ENCODE measurements around the gene FABP7.
A peak's percentile ranks its signal among the peaks of the same experiment; 100 is the strongest.

Gene FABP7

DNA sequence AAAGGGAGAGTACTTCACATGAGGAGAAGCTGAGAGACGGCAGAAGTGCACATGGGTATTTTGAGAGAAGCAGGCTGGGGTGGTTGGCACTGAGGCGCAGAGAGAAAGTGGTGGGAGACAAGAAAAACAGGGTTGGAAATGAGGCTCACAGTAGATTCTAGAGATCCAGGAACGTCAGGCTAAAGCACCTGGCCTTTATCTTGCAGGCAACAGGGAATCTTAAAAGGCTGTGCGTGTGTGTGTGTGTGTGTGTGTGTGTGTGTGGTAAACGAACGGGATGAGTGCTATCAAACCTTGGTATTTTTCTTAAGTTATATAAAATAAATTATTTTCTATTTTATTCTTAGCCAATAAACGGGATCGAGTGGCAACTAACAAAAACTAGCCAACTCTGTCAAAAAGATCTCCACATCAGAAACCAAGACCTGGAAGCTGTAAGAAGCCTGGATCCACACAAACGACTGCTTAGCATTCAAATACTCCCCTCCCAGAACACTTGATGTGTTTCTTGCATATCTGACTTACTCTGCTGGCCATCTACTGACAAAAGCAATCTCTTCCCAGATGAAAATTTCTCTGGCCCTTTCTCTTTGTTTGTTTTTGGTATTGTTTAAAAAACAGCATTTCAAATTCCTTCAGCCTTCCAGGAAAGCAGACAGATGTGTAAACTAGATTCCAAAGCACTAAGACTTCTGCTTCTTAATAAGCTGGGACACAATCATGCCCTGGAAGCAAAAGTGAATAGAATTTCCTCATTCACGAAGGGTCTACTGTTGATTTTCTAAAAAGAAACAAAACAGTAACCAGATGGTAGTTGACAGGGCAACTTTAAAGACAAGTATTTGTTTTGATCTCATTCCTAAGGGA is 44.8 kb upstream of the FABP7 start:
- no peak for DNase-seq (ENCODE audit: low spot score)
- no peak overlapping the region for H3K27ac ChIP-seq (replicated peaks; ENCODE audit: low read length)

DNA sequence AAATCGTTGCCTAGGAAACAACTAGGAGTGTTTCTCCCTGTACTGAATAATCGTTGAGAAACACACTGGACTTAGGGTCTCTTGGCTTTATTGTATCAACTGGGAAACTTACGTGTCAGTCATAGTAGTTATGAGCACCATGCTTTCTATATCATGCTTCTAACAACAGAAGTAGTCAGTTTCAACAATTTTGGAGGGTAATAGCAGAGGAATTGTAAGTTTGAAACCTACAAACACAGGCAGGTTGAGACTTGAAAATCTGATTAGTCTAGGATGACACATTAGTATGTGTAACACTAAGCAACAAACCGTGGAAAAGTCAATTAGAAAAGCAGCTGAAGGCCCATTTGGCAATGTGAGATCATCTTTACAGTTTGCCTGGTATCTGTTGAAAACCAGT is 43.9 kb upstream of the FABP7 start:
- H4K8ac ChIP-seq (ENCODE audit: low read depth, low read length), result no peak overlapping the region

More for the DNA sequence above, 44.8 kb upstream of the FABP7 start:
- Histone ChIP-seq H3K14ac (ENCODE audit: low read length) (no peak overlapping the region), H3K4me1 (ENCODE audit: control insufficient read depth in 2 of 2, insufficient read depth in 1 of 2, low read depth in 1 of 2, low read length in 2 of 2) (peaks cover 5 to 8% of the 10 kb centered on the region in 2 donors), H4K8ac (ENCODE audit: low read depth, low read length) (no peak overlapping the region), H3K27me3 (ENCODE audit: control insufficient read depth in 3 of 3, insufficient read depth in 3 of 3, low read depth in 1 of 3, low read length in 3 of 3) (no peaks in the 10 kb centered on the region), H3K4ac (ENCODE audit: low read length) (no peak overlapping the region), H2AFZ (ENCODE audit: low read length) (peak overlapping the region; percentile 83), H2AK5ac (ENCODE audit: low read depth, low read length) (no peak overlapping the region), H3K18ac (ENCODE audit: low read length) (no peak overlapping the region), H3K23ac (ENCODE audit: low read depth, low read length, poor library complexity) (no peak overlapping the region), H2BK15ac (ENCODE audit: low read length) (no peak overlapping the region), H3K9me3 (replicated peaks in 1 of 2; ENCODE audit: control insufficient read depth in 2 of 2, insufficient read depth in 1 of 2, low read depth in 1 of 2, low read length in 2 of 2) (no peaks in the 10 kb centered on the region), H3K9ac (ENCODE audit: low read depth, low read length, poor library complexity) (no peak overlapping the region), H3K4me3 (ENCODE audit: low read length in 2 of 2) (no peak overlapping the region), H3K79me1 (ENCODE audit: low read depth, low read length) (no peaks in the 10 kb centered on the region), H3K36me3 (replicated peaks in 1 of 2; ENCODE audit: control insufficient read depth in 2 of 2, insufficient read depth in 2 of 2, low read length in 2 of 2) (no peaks in the 10 kb centered on the region), H4K91ac (ENCODE audit: low read depth, low read length, poor library complexity) (no peak overlapping the region), H3K4me2 (ENCODE audit: insufficient read depth, low read length, poor library complexity, severe bottlenecking) (no peak overlapping the region), H2BK5ac (ENCODE audit: low read length) (no peak overlapping the region), H2BK12ac (ENCODE audit: low read length) (no peak overlapping the region), H2BK120ac (ENCODE audit: low read depth, low read length) (no peak overlapping the region)
- no CpG with 5 or more reads among the region's 10 CpGs for WGBS, 2 donors (ENCODE audit: extremely low coverage in 2 of 2, insufficient read length in 2 of 2, insufficient replicate concordance in 1 of 2)

DNA sequence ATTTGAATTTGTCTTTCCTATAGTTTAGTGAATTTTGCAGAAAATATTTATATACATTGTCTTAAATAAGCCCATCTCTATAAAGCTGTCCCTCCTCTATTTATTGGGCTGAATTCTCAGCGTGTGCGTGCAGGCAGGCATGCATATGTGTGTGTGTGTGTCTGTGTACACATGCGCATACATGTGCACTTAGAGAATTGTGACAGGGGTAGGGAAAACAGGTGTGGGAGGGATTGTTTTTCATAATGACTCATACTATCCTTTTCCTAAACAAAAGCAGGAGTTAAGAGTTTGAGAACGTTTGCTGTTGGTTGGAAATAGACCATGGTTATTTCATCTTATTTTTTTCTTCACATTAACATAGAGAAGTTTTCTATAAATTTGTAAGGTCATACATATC is 43.4 kb upstream of the FABP7 start:
- no peaks in the 10 kb centered on the region for H3K36me3 ChIP-seq (replicated peaks in 1 of 2; ENCODE audit: control insufficient read depth in 2 of 2, insufficient read depth in 2 of 2, low read length in 2 of 2)
- H2AFZ ChIP-seq (ENCODE audit: low read length), result peak overlapping the region; percentile 83
- H3K14ac ChIP-seq (ENCODE audit: low read length), result no peak overlapping the region
- H3K4me1 ChIP-seq (ENCODE audit: control insufficient read depth in 2 of 2, insufficient read depth in 1 of 2, low read depth in 1 of 2, low read length in 2 of 2), result peaks cover 5 to 8% of the 10 kb centered on the region in 2 donors
- H3K27ac ChIP-seq (replicated peaks; ENCODE audit: low read length), result no peak overlapping the region
- no peak overlapping the region for H2BK120ac ChIP-seq (ENCODE audit: low read depth, low read length)
- no CpG with 5 or more reads among the region's 4 CpGs for WGBS, 2 donors (ENCODE audit: extremely low coverage in 2 of 2, insufficient read length in 2 of 2, insufficient replicate concordance in 1 of 2)
- no peak overlapping the region for H3K4ac ChIP-seq (ENCODE audit: low read length)
- no peak overlapping the region for H4K8ac ChIP-seq (ENCODE audit: low read depth, low read length)
- no peak overlapping the region for H2BK5ac ChIP-seq (ENCODE audit: low read length)
- no peak overlapping the region for H4K91ac ChIP-seq (ENCODE audit: low read depth, low read length, poor library complexity)
- no peaks in the 10 kb centered on the region for H3K79me1 ChIP-seq (ENCODE audit: low read depth, low read length)
- no peak overlapping the region for H2BK12ac ChIP-seq (ENCODE audit: low read length)
- no peak overlapping the region for H2AK5ac ChIP-seq (ENCODE audit: low read depth, low read length)
- no peak for DNase-seq (ENCODE audit: low spot score)
- H3K4me3 ChIP-seq (ENCODE audit: low read length in 2 of 2), result no peak overlapping the region
- H3K27me3 ChIP-seq (ENCODE audit: control insufficient read depth in 3 of 3, insufficient read depth in 3 of 3, low read depth in 1 of 3, low read length in 3 of 3), result no peaks in the 10 kb centered on the region
- H3K23ac ChIP-seq (ENCODE audit: low read depth, low read length, poor library complexity), result no peak overlapping the region
- no peaks in the 10 kb centered on the region for H3K9me3 ChIP-seq (replicated peaks in 1 of 2; ENCODE audit: control insufficient read depth in 2 of 2, insufficient read depth in 1 of 2, low read depth in 1 of 2, low read length in 2 of 2)
- H2BK15ac ChIP-seq (ENCODE audit: low read length), result no peak overlapping the region
- H3K9ac ChIP-seq (ENCODE audit: low read depth, low read length, poor library complexity), result no peak overlapping the region
- no peak overlapping the region for H3K18ac ChIP-seq (ENCODE audit: low read length)
- no peak overlapping the region for H3K4me2 ChIP-seq (ENCODE audit: insufficient read depth, low read length, poor library complexity, severe bottlenecking)

More for the DNA sequence above, 43.9 kb upstream of the FABP7 start:
- Histone ChIP-seq H3K4me2 (ENCODE audit: insufficient read depth, low read length, poor library complexity, severe bottlenecking) (no peak overlapping the region), H3K79me1 (ENCODE audit: low read depth, low read length) (no peaks in the 10 kb centered on the region), H3K18ac (ENCODE audit: low read length) (no peak overlapping the region), H3K4me1 (ENCODE audit: control insufficient read depth in 2 of 2, insufficient read depth in 1 of 2, low read depth in 1 of 2, low read length in 2 of 2) (peaks cover 5 to 8% of the 10 kb centered on the region in 2 donors), H3K9ac (ENCODE audit: low read depth, low read length, poor library complexity) (no peak overlapping the region), H3K27me3 (ENCODE audit: control insufficient read depth in 3 of 3, insufficient read depth in 3 of 3, low read depth in 1 of 3, low read length in 3 of 3) (no peaks in the 10 kb centered on the region), H3K36me3 (replicated peaks in 1 of 2; ENCODE audit: control insufficient read depth in 2 of 2, insufficient read depth in 2 of 2, low read length in 2 of 2) (no peaks in the 10 kb centered on the region), H2BK15ac (ENCODE audit: low read length) (no peak overlapping the region), H2BK12ac (ENCODE audit: low read length) (no peak overlapping the region), H4K91ac (ENCODE audit: low read depth, low read length, poor library complexity) (no peak overlapping the region), H3K4me3 (ENCODE audit: low read length in 2 of 2) (no peak overlapping the region), H3K4ac (ENCODE audit: low read length) (no peak overlapping the region), H3K23ac (ENCODE audit: low read depth, low read length, poor library complexity) (no peak overlapping the region), H2AK5ac (ENCODE audit: low read depth, low read length) (no peak overlapping the region), H2BK120ac (ENCODE audit: low read depth, low read length) (no peak overlapping the region), H2BK5ac (ENCODE audit: low read length) (no peak overlapping the region), H3K14ac (ENCODE audit: low read length) (no peak overlapping the region), H2AFZ (ENCODE audit: low read length) (peak overlapping the region; percentile 83), H3K9me3 (replicated peaks in 1 of 2; ENCODE audit: control insufficient read depth in 2 of 2, insufficient read depth in 1 of 2, low read depth in 1 of 2, low read length in 2 of 2) (no peaks in the 10 kb centered on the region), H3K27ac (replicated peaks; ENCODE audit: low read length) (no peak overlapping the region)
- DNase-seq (ENCODE audit: low spot score), result no peak
- WGBS, 2 donors (ENCODE audit: extremely low coverage in 2 of 2, insufficient read length in 2 of 2, insufficient replicate concordance in 1 of 2), result no CpG with 5 or more reads among the region's 4 CpGs

DNA sequence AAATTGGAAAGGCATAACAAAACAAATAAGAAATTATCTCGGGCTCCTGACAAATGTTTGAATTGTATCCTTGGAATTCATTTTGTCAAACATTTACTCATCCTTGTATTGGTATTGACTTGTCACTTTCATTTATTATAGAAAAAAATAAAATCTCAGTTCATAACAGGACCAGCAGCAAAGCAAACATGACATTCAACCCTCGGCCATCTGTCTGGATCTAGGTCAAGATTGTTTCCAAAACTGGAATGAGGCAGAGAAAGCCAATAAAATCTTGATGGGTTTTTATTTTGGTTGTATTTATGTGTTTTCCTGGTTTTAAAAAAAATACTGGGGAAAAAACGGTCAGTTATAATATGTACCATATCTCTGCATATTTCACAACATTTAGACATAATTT is 42.9 kb upstream of the FABP7 start:
- Histone ChIP-seq H3K23ac (ENCODE audit: low read depth, low read length, poor library complexity) (no peak overlapping the region), H4K8ac (ENCODE audit: low read depth, low read length) (no peak overlapping the region), H2AFZ (ENCODE audit: low read length) (no peak overlapping the region), H3K36me3 (replicated peaks in 1 of 2; ENCODE audit: control insufficient read depth in 2 of 2, insufficient read depth in 2 of 2, low read length in 2 of 2) (no peaks in the 10 kb centered on the region), H2BK15ac (ENCODE audit: low read length) (no peak overlapping the region), H3K4me2 (ENCODE audit: insufficient read depth, low read length, poor library complexity, severe bottlenecking) (no peak overlapping the region), H2AK5ac (ENCODE audit: low read depth, low read length) (no peak overlapping the region), H4K91ac (ENCODE audit: low read depth, low read length, poor library complexity) (no peak overlapping the region), H3K9ac (ENCODE audit: low read depth, low read length, poor library complexity) (no peak overlapping the region), H2BK120ac (ENCODE audit: low read depth, low read length) (no peak overlapping the region), H3K9me3 (replicated peaks in 1 of 2; ENCODE audit: control insufficient read depth in 2 of 2, insufficient read depth in 1 of 2, low read depth in 1 of 2, low read length in 2 of 2) (no peaks in the 10 kb centered on the region), H3K4ac (ENCODE audit: low read length) (no peak overlapping the region), H3K79me1 (ENCODE audit: low read depth, low read length) (no peaks in the 10 kb centered on the region), H3K4me1 (ENCODE audit: control insufficient read depth in 2 of 2, insufficient read depth in 1 of 2, low read depth in 1 of 2, low read length in 2 of 2) (peaks cover 5 to 8% of the 10 kb centered on the region in 2 donors), H3K4me3 (ENCODE audit: low read length in 2 of 2) (no peak overlapping the region), H3K27me3 (ENCODE audit: control insufficient read depth in 3 of 3, insufficient read depth in 3 of 3, low read depth in 1 of 3, low read length in 3 of 3) (no peaks in the 10 kb centered on the region), H3K14ac (ENCODE audit: low read length) (no peak overlapping the region), H3K27ac (replicated peaks; ENCODE audit: low read length) (no peak overlapping the region), H3K18ac (ENCODE audit: low read length) (no peak overlapping the region), H2BK5ac (ENCODE audit: low read length) (no peak overlapping the region), H2BK12ac (ENCODE audit: low read length) (no peak overlapping the region)
- no peak for DNase-seq (ENCODE audit: low spot score)
- WGBS, 2 donors (ENCODE audit: extremely low coverage in 2 of 2, insufficient read length in 2 of 2, insufficient replicate concordance in 1 of 2), result no CpG with 5 or more reads among the region's 3 CpGs

Data from neuronal stem cell (in vitro differentiated cells).